HG03442 (cell line): ENCODE data around the gene ITPR2.
A peak's percentile ranks its signal among the peaks of the same experiment; 100 is the strongest.

ENCODE experiments used
- ATAC-seq: cut with Tn5 transposase; IDR thresholded peaks from one replicate; pipeline ENCODE4 v1.9.1; 2021; ENCODE audit warnings: mild to moderate bottlenecking, moderate library complexity; ENCODE audit not compliant: unreplicated experiment

ITPR2 gene

GRCh38 chr12:26374934-26375680 lies 457.9 kb downstream of the ITPR2 start:
- no peak for ATAC-seq

- no peak for ATAC-seq
Observed at GRCh38 chr12:26373606-26374495, 459.1 kb downstream of the ITPR2 start.

- ATAC-seq, result no peak
Observed at GRCh38 chr12:26372866-26373265, 460.1 kb downstream of the ITPR2 start.

- ATAC-seq, result no peak
Observed at GRCh38 chr12:26370098-26370497, 462.9 kb downstream of the ITPR2 start.

- ATAC-seq, result no peak
Observed at GRCh38 chr12:26369588-26369987, 463.4 kb downstream of the ITPR2 start.

DNA sequence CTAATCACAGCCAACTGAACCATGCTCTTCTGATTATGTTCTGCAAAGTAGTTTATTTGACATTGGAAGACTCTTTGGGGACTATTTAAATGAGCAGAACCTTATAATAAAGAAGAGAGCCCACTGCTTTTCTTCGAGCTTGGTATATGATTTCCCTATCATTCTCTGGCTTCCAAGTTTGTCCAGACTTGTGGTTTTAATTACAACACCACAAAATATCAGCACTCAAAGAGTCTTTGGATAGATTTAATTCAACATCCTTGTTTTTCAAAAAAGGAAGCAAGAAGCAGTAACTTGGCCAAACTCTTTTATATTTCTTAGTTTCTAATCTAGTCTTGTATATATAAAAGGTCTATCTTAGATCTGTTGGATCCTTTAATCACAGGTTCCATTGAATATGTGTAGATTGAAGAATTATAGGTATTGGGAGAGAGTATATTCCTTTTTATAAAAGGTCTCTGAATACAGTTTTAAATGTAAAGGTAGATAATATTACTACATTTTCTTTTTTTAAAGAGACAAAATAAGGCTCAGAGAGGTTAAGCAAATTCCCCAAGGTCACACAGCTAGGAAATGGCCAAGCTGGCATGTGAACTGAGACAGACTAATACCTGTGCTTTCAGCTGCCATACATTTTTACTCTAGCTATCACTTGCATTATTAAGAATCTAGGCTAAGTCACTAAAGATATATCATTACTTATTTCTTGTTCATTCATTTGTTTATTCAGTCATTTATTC lies 464.8 kb downstream of the ITPR2 start:
- no peak for ATAC-seq

- ATAC-seq, result no peak
Observed at GRCh38 chr12:26361964-26362363, 471.0 kb downstream of the ITPR2 start.

DNA sequence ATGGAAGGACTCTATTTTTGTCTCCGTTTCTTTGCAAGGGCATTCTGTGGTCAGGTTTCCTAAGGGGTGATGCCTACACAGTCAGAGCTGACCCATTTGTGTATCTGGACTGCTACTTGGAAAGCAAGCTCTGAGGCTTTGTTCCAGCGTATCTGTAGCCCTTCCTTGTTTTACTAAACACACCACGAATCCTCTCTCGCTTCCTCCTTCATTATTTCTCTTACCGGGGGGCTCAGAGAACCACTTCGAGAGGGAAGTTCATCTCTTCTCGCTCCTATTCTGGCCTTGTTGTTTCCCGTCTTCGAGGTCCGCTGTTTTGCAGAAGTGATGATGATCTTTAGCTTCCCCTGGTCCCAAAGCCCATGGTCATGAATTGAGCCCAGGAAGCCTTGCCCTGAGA lies 472.9 kb downstream of the ITPR2 start:
- ATAC-seq, result no peak

- no peak for ATAC-seq
Observed at GRCh38 chr12:26359576-26359975, 473.4 kb downstream of the ITPR2 start.

- no peak for ATAC-seq
Observed at GRCh38 chr12:26358651-26359050, 474.3 kb downstream of the ITPR2 start.

- ATAC-seq, result no peak
Observed at GRCh38 chr12:26347300-26347699, 485.7 kb downstream of the ITPR2 start.

GRCh38 chr12:26346736-26347135 lies 486.3 kb downstream of the ITPR2 start:
- no peak for ATAC-seq

DNA sequence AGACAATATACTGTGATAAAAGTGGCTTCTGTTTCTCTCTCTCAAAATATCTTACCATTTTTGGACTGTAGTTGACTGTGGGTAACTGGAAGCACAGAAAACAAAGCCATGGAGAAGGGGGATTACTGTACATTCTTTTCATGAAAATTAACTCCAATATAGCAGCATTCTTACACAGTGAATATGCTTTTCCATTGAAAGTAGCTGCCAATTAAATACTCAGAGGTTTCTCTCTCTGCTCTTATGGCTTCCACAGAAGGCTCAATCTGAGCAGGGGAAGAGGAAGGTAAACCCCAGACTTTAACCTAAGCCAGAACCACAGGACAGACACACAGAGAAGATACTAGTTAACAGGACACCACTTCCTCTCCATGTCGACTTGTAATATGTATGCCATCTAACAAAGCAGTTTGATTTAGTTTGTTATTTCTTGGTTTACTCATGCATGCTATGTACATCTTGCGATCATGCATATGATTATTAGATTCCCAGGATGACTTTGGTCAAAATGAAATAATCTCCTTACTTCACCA lies 487.5 kb downstream of the ITPR2 start:
- no peak for ATAC-seq

DNA sequence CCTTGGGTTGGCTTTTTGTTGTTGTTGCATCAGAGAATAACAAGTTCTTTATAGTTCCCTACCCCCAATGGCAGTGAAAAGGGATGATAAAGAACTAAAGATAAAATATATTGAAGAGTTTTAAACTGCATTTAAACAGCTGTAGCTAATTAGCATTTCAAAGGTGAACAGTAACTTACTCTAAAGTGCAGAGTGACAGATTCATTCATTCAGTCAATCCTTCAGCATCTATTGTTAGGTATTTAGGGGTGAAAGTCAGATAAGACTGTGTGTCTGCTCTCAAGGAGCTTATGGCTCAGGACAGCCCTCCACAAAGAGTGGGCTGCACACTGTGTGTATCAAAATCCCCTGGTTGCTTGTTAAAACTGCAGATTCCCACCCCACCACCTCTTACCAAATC lies 491.5 kb downstream of the ITPR2 start:
- ATAC-seq, result no peak

DNA sequence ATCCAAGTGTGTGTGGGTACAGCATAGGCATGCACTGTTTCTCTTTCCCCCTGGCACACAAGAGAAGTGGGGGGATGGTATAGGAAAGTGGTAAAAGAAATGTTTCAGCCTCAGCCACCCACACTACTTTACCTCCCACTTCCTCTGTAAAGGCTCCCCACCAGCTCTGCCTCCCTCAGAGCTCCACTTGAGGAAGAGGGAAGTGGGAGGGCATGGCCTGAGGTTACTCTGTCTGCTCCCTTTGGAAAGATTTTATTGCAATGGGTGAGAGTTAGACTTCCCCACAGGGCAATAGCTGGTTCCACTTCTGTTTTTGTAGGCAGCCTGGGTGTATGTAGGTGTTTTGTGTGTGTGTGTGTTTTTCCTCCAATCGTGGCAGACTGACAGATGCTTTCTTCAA lies 492.3 kb downstream of the ITPR2 start:
- ATAC-seq, result peak; percentile 78

- no peak for ATAC-seq
Observed at GRCh38 chr12:26339976-26340375, 493.0 kb downstream of the ITPR2 start.

GRCh38 chr12:26338586-26339572 lies 494.1 kb downstream of the ITPR2 start:
- no peak for ATAC-seq

- ATAC-seq, result no peak
Observed at GRCh38 chr12:26335651-26336050, 497.3 kb downstream of the ITPR2 start.

GRCh38 chr12:26334621-26335124 lies 498.3 kb downstream of the ITPR2 start:
- no peak for ATAC-seq

- no peak for ATAC-seq
Observed at GRCh38 chr12:26331960-26332359, 501.0 kb downstream of the ITPR2 start.
